Panc1 (cell line): ENCODE results near the gene SQOR. TPM values are rescaled to one million over a fixed set of nuclear protein-coding genes. Genes with fewer than 3 reads are reported as not detected.

Experiments used
- ATAC-seq: fragments of 200-7000 bp; cut with Tn5 transposase; 2 replicates; pipeline ENCODE4 v1.9.1; 2020; ENCODE audit warnings: mild to moderate bottlenecking, moderate library complexity
- BruUV-seq: library from RNA; stranded (reverse); fragments of 400-500 nt; replicated peaks from 2 replicates; lab custom pipeline; 2021; lab: Mats Ljungman, UMichigan
- CTCF ChIA-PET: fragments of 300-600 bp; sonication (Branson Sonifier 250); formaldehyde crosslinking; loops from one replicate; lab custom pipeline; 2022; ENCODE audit warnings: antibody characterized with exemption; lab: Charles Lee
- POLR2A ChIA-PET: fragments of 300-600 bp; sonication (Branson Sonifier 250); formaldehyde crosslinking; loops from one replicate; lab custom pipeline; 2022; ENCODE audit warnings: antibody characterized with exemption; lab: Charles Lee
- DNase-seq: peaks from one replicate; pipeline ENCODE4 v3.0.0-alpha.2; 2010; ENCODE audit warnings: low read depth, low spot score
- H3K27ac ChIP-seq: 2 replicates; pipeline ENCODE4 v1.5.1; 2011; ENCODE audit warnings: mild to moderate bottlenecking, low read length, inconsistent platforms
- H3K27me3 ChIP-seq: fragments of 200-500 bp; sonication (Bioruptor generic); 2 replicates; pipeline ENCODE4 v1.6.0; 2014; ENCODE audit warnings: low read length, inconsistent platforms; ENCODE audit not compliant: control insufficient read depth, insufficient read depth
- H3K36me3 ChIP-seq: fragments of 200-500 bp; sonication (Bioruptor generic); 2 replicates; pipeline ENCODE4 v1.5.1; 2014; ENCODE audit warnings: inconsistent platforms, mild to moderate bottlenecking, low read length, moderate library complexity; ENCODE audit not compliant: control insufficient read depth, insufficient read depth
- H3K4me1 ChIP-seq: 2 replicates; pipeline ENCODE4 v1.5.1; 2011; ENCODE audit warnings: inconsistent platforms, mild to moderate bottlenecking, low read length, moderate library complexity; ENCODE audit not compliant: control insufficient read depth, insufficient read depth
- H3K4me3 ChIP-seq, 2 experiments: 2 replicates each; pipeline ENCODE4 v1.5.1; 2011 to 2012; ENCODE audit warnings: low read depth in 2 of 2, low read length in 2 of 2, mild to moderate bottlenecking in 2 of 2, inconsistent platforms in 1 of 2, moderate library complexity in 1 of 2
- H3K9me3 ChIP-seq: fragments of 200-500 bp; sonication (Bioruptor generic); 2 replicates; pipeline ENCODE4 v1.5.1; 2014; ENCODE audit warnings: low read depth, mild to moderate bottlenecking, inconsistent platforms, low read length, moderate library complexity; ENCODE audit not compliant: control insufficient read depth, insufficient read depth
- POLR2AphosphoS5 ChIP-seq: IDR thresholded peaks from 2 replicates; pipeline ENCODE4 v1.6.1; 2012; ENCODE audit warnings: mild to moderate bottlenecking, low read depth, low read length, moderate library complexity
- SIN3A ChIP-seq: IDR thresholded peaks from 2 replicates; pipeline ENCODE4 v1.6.1; 2012; ENCODE audit warnings: low read depth, mild to moderate bottlenecking, low read length, moderate library complexity, borderline replicate concordance; ENCODE audit not compliant: insufficient read depth
- TCF7L2 ChIP-seq: IDR thresholded peaks from 2 replicates; pipeline ENCODE4 v1.6.1; 2011; ENCODE audit warnings: mild to moderate bottlenecking, low read depth, low read length, inconsistent platforms
- in situ Hi-C: cut with HindIII; loops from 2 replicates; pipeline ENCODE4 v1.10.0; 2016; ENCODE audit warnings: low sequenced_read_pairs, low pct_unique_long_range_greater_than_20kb
- intact Hi-C: fragments of 100-400 bp; cut with micrococcal nuclease; formaldehyde crosslinking; loops from one replicate; pipeline ENCODE4 v1.10.0; 2022; ENCODE audit not compliant: unreplicated experiment
- total RNA-seq: library from RNA; stranded (reverse); gene quantifications from one replicate; pipeline ENCODE4 v1.2.1, GENCODE V29; 2021; ENCODE audit not compliant: unreplicated experiment
- TF ChIP-seq, protein P1 (sequence below), 2 experiments: IDR thresholded peaks; 2 replicates each; pipeline ENCODE4 v1.6.1; 2011 to 2012; ENCODE audit warnings: low read depth in 2 of 2, control low read depth in 1 of 2, low read length in 1 of 2, mild to moderate bottlenecking in 1 of 2, moderate library complexity in 1 of 2; ENCODE audit not compliant: insufficient read depth in 1 of 2
- TF ChIP-seq, protein P2 (sequence below): fragments of 450-650 bp; IDR thresholded peaks from 2 replicates; pipeline ENCODE4 v1.5.1; 2017; ENCODE audit warnings: mild to moderate bottlenecking

SQOR gene
- total RNA-seq, 1 experiment from 2014 or later, result 62.2 TPM

DNA sequence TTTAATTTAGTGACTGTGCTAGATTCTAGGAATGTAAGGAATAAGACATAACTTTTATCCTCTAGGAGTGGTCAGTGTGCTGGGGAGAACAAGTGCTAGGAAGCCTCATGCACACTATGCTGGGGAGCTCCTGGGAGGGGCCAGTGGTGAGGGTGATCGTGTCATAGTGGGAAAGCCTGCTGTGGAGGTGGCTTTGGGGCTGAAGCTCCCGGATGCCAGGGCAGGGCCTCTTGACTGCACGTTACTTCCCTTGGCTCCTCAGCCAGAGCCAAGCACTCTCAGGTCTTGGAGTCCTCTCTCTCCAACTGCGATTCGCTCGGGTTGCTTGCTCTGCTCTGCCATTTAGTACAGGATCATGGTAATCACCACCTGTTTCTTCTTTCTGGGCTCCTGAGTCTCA lies 33.6 kb downstream of the SQOR start:
- Histone ChIP-seq H3K4me1 (no peaks in the 10 kb centered on the region), H3K27me3 (no peaks in the 10 kb centered on the region), H3K27ac (no peak overlapping the region), H3K4me3 (no peak overlapping the region), H3K9me3 (no peaks in the 10 kb centered on the region), H3K36me3 (no peaks in the 10 kb centered on the region; the same call in 1 of the 2 replicates)
- in situ Hi-C loops (no loop called here), intact Hi-C loops (no loop called here)
- ChIA-PET CTCF (no interaction called here), POLR2A (no interaction called here)
- DNase-seq (no peak), ATAC-seq (no peak; the same call in 1 of the 2 replicates)
- BruUV-seq, result no TSS peak
- TF ChIP-seq, protein P1, sequence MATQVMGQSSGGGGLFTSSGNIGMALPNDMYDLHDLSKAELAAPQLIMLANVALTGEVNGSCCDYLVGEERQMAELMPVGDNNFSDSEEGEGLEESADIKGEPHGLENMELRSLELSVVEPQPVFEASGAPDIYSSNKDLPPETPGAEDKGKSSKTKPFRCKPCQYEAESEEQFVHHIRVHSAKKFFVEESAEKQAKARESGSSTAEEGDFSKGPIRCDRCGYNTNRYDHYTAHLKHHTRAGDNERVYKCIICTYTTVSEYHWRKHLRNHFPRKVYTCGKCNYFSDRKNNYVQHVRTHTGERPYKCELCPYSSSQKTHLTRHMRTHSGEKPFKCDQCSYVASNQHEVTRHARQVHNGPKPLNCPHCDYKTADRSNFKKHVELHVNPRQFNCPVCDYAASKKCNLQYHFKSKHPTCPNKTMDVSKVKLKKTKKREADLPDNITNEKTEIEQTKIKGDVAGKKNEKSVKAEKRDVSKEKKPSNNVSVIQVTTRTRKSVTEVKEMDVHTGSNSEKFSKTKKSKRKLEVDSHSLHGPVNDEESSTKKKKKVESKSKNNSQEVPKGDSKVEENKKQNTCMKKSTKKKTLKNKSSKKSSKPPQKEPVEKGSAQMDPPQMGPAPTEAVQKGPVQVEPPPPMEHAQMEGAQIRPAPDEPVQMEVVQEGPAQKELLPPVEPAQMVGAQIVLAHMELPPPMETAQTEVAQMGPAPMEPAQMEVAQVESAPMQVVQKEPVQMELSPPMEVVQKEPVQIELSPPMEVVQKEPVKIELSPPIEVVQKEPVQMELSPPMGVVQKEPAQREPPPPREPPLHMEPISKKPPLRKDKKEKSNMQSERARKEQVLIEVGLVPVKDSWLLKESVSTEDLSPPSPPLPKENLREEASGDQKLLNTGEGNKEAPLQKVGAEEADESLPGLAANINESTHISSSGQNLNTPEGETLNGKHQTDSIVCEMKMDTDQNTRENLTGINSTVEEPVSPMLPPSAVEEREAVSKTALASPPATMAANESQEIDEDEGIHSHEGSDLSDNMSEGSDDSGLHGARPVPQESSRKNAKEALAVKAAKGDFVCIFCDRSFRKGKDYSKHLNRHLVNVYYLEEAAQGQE (IDR thresholded peaks at IDR 0.05; ENCODE audit: insufficient read depth in 1 of 2, low read depth in 2 of 2, low read length in 1 of 2), result no peak
- TF ChIP-seq, protein P2, sequence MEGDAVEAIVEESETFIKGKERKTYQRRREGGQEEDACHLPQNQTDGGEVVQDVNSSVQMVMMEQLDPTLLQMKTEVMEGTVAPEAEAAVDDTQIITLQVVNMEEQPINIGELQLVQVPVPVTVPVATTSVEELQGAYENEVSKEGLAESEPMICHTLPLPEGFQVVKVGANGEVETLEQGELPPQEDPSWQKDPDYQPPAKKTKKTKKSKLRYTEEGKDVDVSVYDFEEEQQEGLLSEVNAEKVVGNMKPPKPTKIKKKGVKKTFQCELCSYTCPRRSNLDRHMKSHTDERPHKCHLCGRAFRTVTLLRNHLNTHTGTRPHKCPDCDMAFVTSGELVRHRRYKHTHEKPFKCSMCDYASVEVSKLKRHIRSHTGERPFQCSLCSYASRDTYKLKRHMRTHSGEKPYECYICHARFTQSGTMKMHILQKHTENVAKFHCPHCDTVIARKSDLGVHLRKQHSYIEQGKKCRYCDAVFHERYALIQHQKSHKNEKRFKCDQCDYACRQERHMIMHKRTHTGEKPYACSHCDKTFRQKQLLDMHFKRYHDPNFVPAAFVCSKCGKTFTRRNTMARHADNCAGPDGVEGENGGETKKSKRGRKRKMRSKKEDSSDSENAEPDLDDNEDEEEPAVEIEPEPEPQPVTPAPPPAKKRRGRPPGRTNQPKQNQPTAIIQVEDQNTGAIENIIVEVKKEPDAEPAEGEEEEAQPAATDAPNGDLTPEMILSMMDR, result no peak
- TF ChIP-seq SIN3A, result no peak
- no peak for TF ChIP-seq POLR2AphosphoS5
- no peak for TF ChIP-seq TCF7L2

DNA sequence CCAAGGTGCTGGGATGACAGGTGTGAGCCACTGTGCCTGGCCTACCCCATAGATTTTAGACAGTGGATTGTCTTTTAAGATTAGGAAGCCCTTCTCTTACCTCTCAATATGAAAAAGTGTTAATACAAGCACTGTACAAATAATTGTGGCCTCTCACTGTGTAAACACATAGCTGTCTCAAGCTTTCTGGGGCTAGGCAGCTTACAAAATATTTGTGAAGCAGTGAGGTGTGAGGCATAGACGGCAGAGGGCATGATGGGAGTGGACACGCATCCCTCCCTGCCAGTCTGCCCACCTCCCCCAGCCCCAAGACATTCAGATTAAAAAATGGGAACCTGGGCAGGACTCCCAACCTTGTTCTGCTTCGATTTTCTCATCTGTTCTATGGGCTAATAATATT lies 34.6 kb downstream of the SQOR start:
- H3K36me3 ChIP-seq, result no peaks in the 10 kb centered on the region; the same call in 1 of the 2 replicates
- intact Hi-C loops, result no loop called here
- no peaks in the 10 kb centered on the region for H3K4me1 ChIP-seq
- in situ Hi-C loops, result no loop called here
- DNase-seq (no peak), ATAC-seq (no peak)
- POLR2A ChIA-PET, result no interaction called here
- H3K4me3 ChIP-seq, result no peak overlapping the region
- CTCF ChIA-PET, result no interaction called here
- no TSS peak for BruUV-seq
- TF ChIP-seq, protein P2, result no peak
- TF ChIP-seq, protein P1 (IDR thresholded peaks at IDR 0.05; ENCODE audit: insufficient read depth in 1 of 2, low read depth in 2 of 2, low read length in 1 of 2), result no peak
- TF ChIP-seq TCF7L2 (no peak), SIN3A (no peak), POLR2AphosphoS5 (no peak)
- H3K27me3 ChIP-seq, result no peaks in the 10 kb centered on the region
- H3K27ac ChIP-seq, result no peak overlapping the region
- no peaks in the 10 kb centered on the region for H3K9me3 ChIP-seq
